ENCODE measurements around the gene RNPEPL1. TPM values are rescaled to one million over a fixed set of nuclear protein-coding genes. Genes with fewer than 3 reads are reported as not detected.

Gene RNPEPL1
- total and polyA plus RNA-seq, 7 donors = 48.8 to 79.6 (median 59.4) TPM

GRCh38 chr2:240525802-240526201, 42.5 kb upstream of the RNPEPL1 start:
- no peaks in the 10 kb centered on the region for H3K4me1 ChIP-seq
- H3K27ac ChIP-seq = no peak overlapping the region
- peaks cover 4 to 18% of the 10 kb centered on the region in 2 donors for H3K36me3 ChIP-seq (ENCODE audit: insufficient read depth in 1 of 2, low read depth in 1 of 2)
- H3K9me3 ChIP-seq = no peaks in the 10 kb centered on the region
- TF ChIP-seq, protein P1, sequence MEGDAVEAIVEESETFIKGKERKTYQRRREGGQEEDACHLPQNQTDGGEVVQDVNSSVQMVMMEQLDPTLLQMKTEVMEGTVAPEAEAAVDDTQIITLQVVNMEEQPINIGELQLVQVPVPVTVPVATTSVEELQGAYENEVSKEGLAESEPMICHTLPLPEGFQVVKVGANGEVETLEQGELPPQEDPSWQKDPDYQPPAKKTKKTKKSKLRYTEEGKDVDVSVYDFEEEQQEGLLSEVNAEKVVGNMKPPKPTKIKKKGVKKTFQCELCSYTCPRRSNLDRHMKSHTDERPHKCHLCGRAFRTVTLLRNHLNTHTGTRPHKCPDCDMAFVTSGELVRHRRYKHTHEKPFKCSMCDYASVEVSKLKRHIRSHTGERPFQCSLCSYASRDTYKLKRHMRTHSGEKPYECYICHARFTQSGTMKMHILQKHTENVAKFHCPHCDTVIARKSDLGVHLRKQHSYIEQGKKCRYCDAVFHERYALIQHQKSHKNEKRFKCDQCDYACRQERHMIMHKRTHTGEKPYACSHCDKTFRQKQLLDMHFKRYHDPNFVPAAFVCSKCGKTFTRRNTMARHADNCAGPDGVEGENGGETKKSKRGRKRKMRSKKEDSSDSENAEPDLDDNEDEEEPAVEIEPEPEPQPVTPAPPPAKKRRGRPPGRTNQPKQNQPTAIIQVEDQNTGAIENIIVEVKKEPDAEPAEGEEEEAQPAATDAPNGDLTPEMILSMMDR (IDR thresholded peaks at IDR 0.05) = no peak
- ATAC-seq (no peak), DNase-seq (no peak)
- no peak overlapping the region for H3K4me3 ChIP-seq
- intact Hi-C loops (cut with DNase I) = no loop called here
- H3K27me3 ChIP-seq (ENCODE audit: insufficient read depth in 3 of 3, low read length in 2 of 3) = no peaks in the 10 kb centered on the region
- WGBS, 3 donors = 94 to 98% (median 95%) methylated on average over 6 of the region's 6 CpGs

GRCh38 chr2:240526521-240526920, 41.8 kb upstream of the RNPEPL1 start:
- H3K9me3 ChIP-seq = no peaks in the 10 kb centered on the region
- TF ChIP-seq, protein P1 (IDR thresholded peaks at IDR 0.05) = no peak
- intact Hi-C loops (cut with DNase I) = no loop called here
- peaks cover 4 to 21% of the 10 kb centered on the region in 2 donors for H3K36me3 ChIP-seq (ENCODE audit: insufficient read depth in 1 of 2, low read depth in 1 of 2)
- DNase-seq = no peak
- H3K4me3 ChIP-seq = no peak overlapping the region
- no peaks in the 10 kb centered on the region for H3K27me3 ChIP-seq (ENCODE audit: insufficient read depth in 3 of 3, low read length in 2 of 3)
- WGBS, 3 donors = 82 to 88% (median 84%) methylated on average over 4 of the region's 4 CpGs
- no peak overlapping the region for H3K27ac ChIP-seq
- H3K4me1 ChIP-seq = no peaks in the 10 kb centered on the region
- ATAC-seq = no peak

GRCh38 chr2:240527153-240527750, 41.0 kb upstream of the RNPEPL1 start:
- peaks cover 6% of the 10 kb centered on the region for H3K9me3 ChIP-seq
- TF ChIP-seq, protein P1 (IDR thresholded peaks at IDR 0.05) = no peak
- 89 to 95% (median 93%) methylated on average over 3 of the region's 3 CpGs for WGBS, 3 donors
- H3K4me3 ChIP-seq = no peak overlapping the region
- H3K4me1 ChIP-seq = no peaks in the 10 kb centered on the region
- ATAC-seq = no peak
- no peak for DNase-seq
- peaks cover 4 to 21% of the 10 kb centered on the region in 2 donors for H3K36me3 ChIP-seq (ENCODE audit: insufficient read depth in 1 of 2, low read depth in 1 of 2)
- H3K27me3 ChIP-seq (ENCODE audit: insufficient read depth in 3 of 3, low read length in 2 of 3) = no peaks in the 10 kb centered on the region
- H3K27ac ChIP-seq = no peak overlapping the region
- intact Hi-C loops (cut with DNase I) = no loop called here

- TF ChIP-seq, protein P1 (IDR thresholded peaks at IDR 0.05) = no peak
- 86 to 94% (median 91%) methylated on average over 13 of the region's 13 CpGs for WGBS, 3 donors
- Histone ChIP-seq H3K27ac (no peak overlapping the region), H3K4me3 (no peak overlapping the region), H3K4me1 (no peaks in the 10 kb centered on the region), H3K36me3 (ENCODE audit: insufficient read depth in 1 of 2, low read depth in 1 of 2) (peaks cover 0 to 15% of the 10 kb centered on the region in 2 donors), H3K27me3 (ENCODE audit: insufficient read depth in 3 of 3, low read length in 2 of 3) (no peaks in the 10 kb centered on the region), H3K9me3 (peaks cover 8% of the 10 kb centered on the region)
- DNase-seq (no peak), ATAC-seq (no peak)
- intact Hi-C loops (cut with DNase I) = no loop called here
Measured at GRCh38 chr2:240528406-240529040, 39.8 kb upstream of the RNPEPL1 start.

Data from psoas muscle (tissue), 8 donors.